K562 (cell line): ENCODE results near the gene CUL2. TPM values are rescaled to one million over a fixed set of nuclear protein-coding genes. Genes with fewer than 3 reads are reported as not detected.
A peak's percentile ranks its signal among the peaks of the same experiment; 100 is the strongest.

ENCODE experiments used
- ATAC-seq: fragments of 200-7000 bp; cut with Tn5 transposase; 3 replicates; pipeline ENCODE4 v1.9.1; 2020; ENCODE audit warnings: moderate library complexity
- BruUV-seq: library from RNA; stranded (reverse); fragments of 400-500 nt; replicated peaks from 2 replicates; lab custom pipeline; 2021; lab: Mats Ljungman, UMichigan
- CTCF ChIA-PET: fragments of 300-600 bp; formaldehyde crosslinking; extraction: SDS; loops from one replicate; lab custom pipeline; 2021; ENCODE audit warnings: low intra/inter-chr PET ratio; lab: Yijun Ruan, JAX
- POLR2A ChIA-PET: fragments of 300-600, 350-650 bp; sonication (Branson Sonifier 250); formaldehyde crosslinking; extraction: SDS; loops from one replicate; lab custom pipeline; 2021; ENCODE audit warnings: antibody characterized with exemption, inconsistent platforms; lab: Yijun Ruan, JAX
- DNase-seq, 4 experiments: peaks; one replicate each; pipeline versions ENCODE4 v3.0.0 to v3.0.0-alpha.2; 2011 to 2018; ENCODE audit warnings: low spot score in 3 of 4, mixed read lengths in 3 of 4; ENCODE audit errors: extremely low read depth in 1 of 4
- FAIRE-seq: peaks from 2 replicates; lab custom pipeline; 2011; peaks lifted over from hg19 to GRCh38; lab: Jason Lieb, UNC
- H2AFZ ChIP-seq: 2 replicates; pipeline ENCODE4 v1.6.0; 2011; ENCODE audit warnings: low read depth, low read length, control low read depth, inconsistent platforms
- H3K27ac ChIP-seq: fragments of 200-600 bp; 3 replicates; pipeline ENCODE4 v1.8.0; 2011; ENCODE audit warnings: low read depth, mild to moderate bottlenecking, control low read depth, inconsistent platforms, low read length, moderate library complexity, mixed read lengths; ENCODE audit errors: extremely low read depth
- H3K27me3 ChIP-seq, 2 experiments: fragments of 300-600 bp in 1 of 2; 2 replicates in 1 of 2; 3 replicates in 1 of 2; pipeline versions ENCODE4 v1.6.0 to v1.8.0; 2011; ENCODE audit warnings: inconsistent platforms in 2 of 2, low read length in 2 of 2, mild to moderate bottlenecking in 1 of 2, mixed read lengths in 1 of 2, moderate library complexity in 1 of 2; ENCODE audit not compliant: control insufficient read depth in 2 of 2, insufficient read depth in 2 of 2
- H3K36me3 ChIP-seq: fragments of 300-600 bp; 3 replicates; pipeline ENCODE4 v1.8.0; 2011; ENCODE audit warnings: mild to moderate bottlenecking, low read length, inconsistent platforms; ENCODE audit not compliant: control insufficient read depth, insufficient read depth
- H3K4me1 ChIP-seq, 2 experiments: fragments of 200-600 bp in 1 of 2; replicated peaks in 1 of 2; 2 replicates in 1 of 2; 3 replicates in 1 of 2; pipeline versions ENCODE4 v1.5.1 to v1.8.0; 2011; ENCODE audit warnings: inconsistent platforms in 2 of 2, low read length in 2 of 2, mild to moderate bottlenecking in 1 of 2, mixed read lengths in 1 of 2, moderate library complexity in 1 of 2; ENCODE audit not compliant: control insufficient read depth in 2 of 2, insufficient read depth in 2 of 2
- H3K4me2 ChIP-seq: 2 replicates; pipeline ENCODE4 v1.6.1; 2011; ENCODE audit warnings: low read length, control low read depth, inconsistent platforms, mixed read lengths; ENCODE audit not compliant: insufficient read depth
- H3K4me3 ChIP-seq: fragments of 200-600 bp; sonication (generic), shearing (Covaris generic); 2 replicates; pipeline ENCODE4 v1.5.1; 2016; ENCODE audit warnings: control low read depth, inconsistent platforms
- H3K79me2 ChIP-seq: fragments of 200-600 bp; 3 replicates; pipeline ENCODE4 v1.8.0; 2011; ENCODE audit warnings: low read length, inconsistent platforms; ENCODE audit not compliant: control insufficient read depth, insufficient read depth
- H3K9ac ChIP-seq, 2 experiments: 2 replicates each; pipeline versions ENCODE4 v1.6.0 to v1.6.1; 2011; ENCODE audit warnings: low read depth in 2 of 2, low read length in 2 of 2, control low read depth in 1 of 2, inconsistent platforms in 1 of 2, mild to moderate bottlenecking in 1 of 2, mixed read lengths in 1 of 2; ENCODE audit not compliant: insufficient read depth in 1 of 2
- H3K9me1 ChIP-seq: one replicate; pipeline ENCODE4 v1.6.0; 2011; ENCODE audit warnings: inconsistent platforms, mild to moderate bottlenecking, low read length, moderate library complexity; ENCODE audit not compliant: control insufficient read depth, insufficient read depth
- H3K9me3 ChIP-seq: replicated peaks from 2 replicates; pipeline ENCODE4 v1.5.1; 2011; ENCODE audit warnings: low read depth, low read length, inconsistent platforms; ENCODE audit not compliant: control insufficient read depth, insufficient read depth
- H4K20me1 ChIP-seq: replicated peaks from 2 replicates; pipeline ENCODE4 v1.6.1; 2011; ENCODE audit warnings: low read length, inconsistent platforms, mixed read lengths; ENCODE audit not compliant: control insufficient read depth, insufficient read depth
- CTCFL ChIP-seq: IDR thresholded peaks from 2 replicates; pipeline ENCODE4 v1.6.1; 2011; ENCODE audit warnings: borderline replicate concordance, low read depth, mild to moderate bottlenecking, moderate library complexity, low read length; ENCODE audit not compliant: insufficient read depth, poor library complexity, severe bottlenecking
- ERF ChIP-seq: fragments of 450-650 bp; formaldehyde crosslinking; IDR thresholded peaks from 2 replicates; pipeline ENCODE4 v1.4.0; 2020; ENCODE audit warnings: mild to moderate bottlenecking, mixed read lengths
- MLX ChIP-seq, 2 experiments: fragments of 450-650 bp in 1 of 2; sonication (generic) in 1 of 2; formaldehyde crosslinking; conservative IDR thresholded peaks; 2 replicates each; pipeline versions ENCODE4 v1.4.0 to v1.8.1; 2020 to 2022; ENCODE audit warnings: mild to moderate bottlenecking in 1 of 2, missing genetic modification reagents in 1 of 2
- WGBS: fragments of 100-300 bp; shearing (Covaris generic); methylation state at CpG from one replicate; pipeline ENCODE4 v1.1.6; 2016; ENCODE audit warnings: low coverage, mixed read lengths; ENCODE audit not compliant: insufficient coverage; ENCODE audit errors: missing lambda C conversion rate; 5-methylcytosine and 5-hydroxymethylcytosine counted together
- in situ Hi-C: fragments of 300-500 bp; cut with MboI; formaldehyde crosslinking; loops from 4 replicates; pipeline ENCODE4 v1.15.0; 2018; ENCODE audit warnings: inconsistent platforms, mixed read lengths
- intact Hi-C: fragments of 100-400 bp; cut with micrococcal nuclease; formaldehyde crosslinking; loops from 2 replicates; pipeline ENCODE4 v1.14.2; 2022
- polyA plus RNA-seq, 8 experiments: library from polyadenylated mRNA; depleted of rRNA in 4 of 8; stranded (reverse) in 5 of 8; unstranded in 3 of 8; fragments of >200 nt; fragmentation: Nextera tagmentation in 2 of 8; fragmentation: Illumina TruSeq in 1 of 8; extraction: Ambion mirVana in 2 of 8; extraction: Trizol in 1 of 8; gene quantifications; 2 replicates each; pipeline versions ENCODE4 v1.2.1 to v1.2.3, GENCODE V29; 2011 to 2014; ENCODE audit warnings: inconsistent platforms in 1 of 8, missing spikeins in 1 of 8
- total RNA-seq, 7 experiments: library from RNA; depleted of rRNA in 6 of 7; stranded (reverse); fragments of >200 nt in 6 of 7; fragmentation: Illumina TruSeq in 2 of 7; extraction: Trizol in 2 of 7; gene quantifications; 2 replicates each; pipeline versions ENCODE4 v1.2.1 to v1.2.3, GENCODE V29; 2011 to 2021; ENCODE audit warnings: low replicate concordance in 1 of 7
- TF ChIP-seq, protein P1 (sequence below): fragments of 250-450 bp; sonication (Bioruptor Pico); IDR thresholded peaks from 2 replicates; pipeline ENCODE4 v1.6.1; 2021; ENCODE audit warnings: mild to moderate bottlenecking
- TF ChIP-seq, protein P2 (sequence below): sonication (generic); formaldehyde crosslinking; IDR thresholded peaks from 2 replicates; pipeline ENCODE4 v1.8.0; 2022; ENCODE audit warnings: mild to moderate bottlenecking, missing genetic modification reagents, borderline replicate concordance

CUL2 gene
- total and polyA plus RNA-seq, 9 of the 15 experiments (the other 6 are each of a cell fraction or from before 2014, with no cell fraction given) = 17.3 to 46.3 (median 41.2) TPM

DNA sequence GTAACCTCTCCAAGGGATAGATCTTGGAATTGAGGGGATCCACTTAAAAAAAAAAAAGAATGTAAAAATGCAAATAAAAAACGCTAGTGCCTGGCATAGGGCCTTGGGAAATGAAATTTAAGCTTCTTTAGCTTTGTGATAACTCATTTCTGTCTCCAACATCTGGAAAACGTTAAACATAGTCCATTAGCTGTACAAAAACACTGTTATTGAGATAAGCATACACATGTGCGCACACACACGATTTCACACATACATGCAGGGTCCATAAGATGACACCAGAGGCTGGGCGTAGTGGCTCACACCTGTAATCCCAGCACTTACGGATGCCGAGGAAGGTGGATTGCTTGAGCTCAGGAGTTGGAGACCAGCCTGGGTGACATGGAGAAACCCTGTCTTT lies 13.7 kb upstream of the CUL2 start:
- in situ Hi-C loops = no loop called here
- CTCF ChIA-PET = no interaction called here

More for the DNA sequence above, 13.7 kb upstream of the CUL2 start:
- ATAC-seq (no peak), FAIRE-seq (no peak), DNase-seq (no peak)
- Histone ChIP-seq H3K9me1 (no peaks in the 10 kb centered on the region), H3K27ac (no peak overlapping the region), H3K36me3 (no peaks in the 10 kb centered on the region), H3K4me1 (no peaks in the 10 kb centered on the region; a peak in 1 of 5 replicates), H4K20me1 (no peaks in the 10 kb centered on the region), H3K9me3 (no peaks in the 10 kb centered on the region), H3K9ac (no peak overlapping the region), H3K27me3 (no peaks in the 10 kb centered on the region), H3K4me2 (no peak overlapping the region), H2AFZ (peak overlapping the region; percentile 23; the same call in 1 of the 2 replicates), H3K79me2 (no peaks in the 10 kb centered on the region), H3K4me3 (no peak overlapping the region)
- 40% methylated on average over 7 of the region's 7 CpGs for WGBS
- no TSS peak for BruUV-seq
- intact Hi-C loops = no loop called here
- TF ChIP-seq ERF (CRISPR knock-in tag) (no peak), CTCFL (no peak), MLX (CRISPR knock-in tag; conservative IDR thresholded peaks at IDR 0.05) (no peak)
- TF ChIP-seq, protein P1, sequence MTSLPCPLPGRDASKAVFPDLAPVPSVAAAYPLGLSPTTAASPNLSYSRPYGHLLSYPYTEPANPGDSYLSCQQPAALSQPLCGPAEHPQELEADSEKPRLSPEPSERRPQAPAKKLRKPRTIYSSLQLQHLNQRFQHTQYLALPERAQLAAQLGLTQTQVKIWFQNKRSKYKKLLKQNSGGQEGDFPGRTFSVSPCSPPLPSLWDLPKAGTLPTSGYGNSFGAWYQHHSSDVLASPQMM (CRISPR knock-in tag) = no peak
- TF ChIP-seq, protein P2, sequence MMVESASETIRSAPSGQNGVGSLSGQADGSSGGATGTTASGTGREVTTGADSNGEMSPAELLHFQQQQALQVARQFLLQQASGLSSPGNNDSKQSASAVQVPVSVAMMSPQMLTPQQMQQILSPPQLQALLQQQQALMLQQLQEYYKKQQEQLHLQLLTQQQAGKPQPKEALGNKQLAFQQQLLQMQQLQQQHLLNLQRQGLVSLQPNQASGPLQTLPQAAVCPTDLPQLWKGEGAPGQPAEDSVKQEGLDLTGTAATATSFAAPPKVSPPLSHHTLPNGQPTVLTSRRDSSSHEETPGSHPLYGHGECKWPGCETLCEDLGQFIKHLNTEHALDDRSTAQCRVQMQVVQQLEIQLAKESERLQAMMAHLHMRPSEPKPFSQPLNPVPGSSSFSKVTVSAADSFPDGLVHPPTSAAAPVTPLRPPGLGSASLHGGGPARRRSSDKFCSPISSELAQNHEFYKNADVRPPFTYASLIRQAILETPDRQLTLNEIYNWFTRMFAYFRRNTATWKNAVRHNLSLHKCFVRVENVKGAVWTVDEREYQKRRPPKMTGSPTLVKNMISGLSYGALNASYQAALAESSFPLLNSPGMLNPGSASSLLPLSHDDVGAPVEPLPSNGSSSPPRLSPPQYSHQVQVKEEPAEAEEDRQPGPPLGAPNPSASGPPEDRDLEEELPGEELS (CRISPR knock-in tag) = no peak
- POLR2A ChIA-PET = no interaction called here
